Hepatocyte (in vitro differentiated cells): ENCODE data around the gene AP4S1. TPM values are rescaled to one million over a fixed set of nuclear protein-coding genes. Genes with fewer than 3 reads are reported as not detected.

Experiments used
- DNase-seq: peaks from one replicate; pipeline ENCODE4 v3.0.0-alpha.2; 2016; ENCODE audit warnings: low spot score
- H2AFZ ChIP-seq: fragments of 200-600 bp; sonication (generic); 2 replicates; pipeline ENCODE4 v1.6.0; 2016; ENCODE audit warnings: antibody characterized with exemption, mild to moderate bottlenecking
- H3K27ac ChIP-seq: fragments of 200-600 bp; sonication (generic); 2 replicates; pipeline ENCODE4 v1.5.1; 2016; ENCODE audit warnings: mild to moderate bottlenecking
- H3K27me3 ChIP-seq: fragments of 200-600 bp; sonication (generic); 2 replicates; pipeline ENCODE4 v1.6.1; 2016
- H3K36me3 ChIP-seq: fragments of 200-600 bp; sonication (generic); replicated peaks from 2 replicates; pipeline ENCODE4 v1.5.1; 2016; ENCODE audit warnings: low read depth; ENCODE audit not compliant: insufficient read depth
- H3K4me1 ChIP-seq: fragments of 200-600 bp; sonication (generic); 2 replicates; pipeline ENCODE4 v1.5.1; 2016; ENCODE audit warnings: mild to moderate bottlenecking, moderate library complexity; ENCODE audit not compliant: insufficient read depth
- H3K4me2 ChIP-seq: fragments of 200-600 bp; sonication (generic); 2 replicates; pipeline ENCODE4 v1.6.0; 2016
- H3K4me3 ChIP-seq: fragments of 200-600 bp; sonication (generic); 2 replicates; pipeline ENCODE4 v1.5.1; 2016; ENCODE audit warnings: mild to moderate bottlenecking
- H3K79me2 ChIP-seq: fragments of 200-600 bp; sonication (generic); 2 replicates; pipeline ENCODE4 v1.6.0; 2017; ENCODE audit warnings: mild to moderate bottlenecking
- H3K9me2 ChIP-seq: fragments of 200-600 bp; sonication (generic); replicated peaks from 2 replicates; pipeline ENCODE4 v1.6.0; 2017; ENCODE audit warnings: mild to moderate bottlenecking; ENCODE audit not compliant: insufficient read depth
- H3K9me3 ChIP-seq: fragments of 200-600 bp; sonication (generic); 2 replicates; pipeline ENCODE4 v1.5.1; 2016; ENCODE audit warnings: low read depth, mild to moderate bottlenecking
- H4K20me1 ChIP-seq: fragments of 200-600 bp; sonication (generic); 2 replicates; pipeline ENCODE4 v1.6.0; 2016; ENCODE audit warnings: mild to moderate bottlenecking; ENCODE audit not compliant: insufficient read depth, poor library complexity, severe bottlenecking
- CTCF ChIP-seq: fragments of 200-600 bp; sonication (generic); IDR thresholded peaks from 2 replicates; pipeline ENCODE4 v1.5.1; 2016; ENCODE audit warnings: antibody characterized with exemption, mild to moderate bottlenecking; ENCODE audit not compliant: poor library complexity
- EZH2 ChIP-seq: fragments of 200-600 bp; sonication (generic); IDR thresholded peaks from 2 replicates; pipeline ENCODE4 v1.6.1; 2016; ENCODE audit warnings: antibody characterized with exemption, mild to moderate bottlenecking, borderline replicate concordance
- EZH2phosphoT487 ChIP-seq: fragments of 200-600 bp; sonication (generic); IDR thresholded peaks from one replicate; pipeline ENCODE4 v1.6.1; 2018; ENCODE audit warnings: antibody characterized with exemption, mild to moderate bottlenecking, low read depth, moderate library complexity; ENCODE audit not compliant: unreplicated experiment, severe bottlenecking
- WGBS: methylation state at CpG from one replicate; pipeline ENCODE4 v1.1.6; 2016; ENCODE audit warnings: low lambda C conversion rate; ENCODE audit errors: missing lambda C conversion rate; 5-methylcytosine and 5-hydroxymethylcytosine counted together
- polyA plus RNA-seq: library from polyadenylated mRNA; unstranded; fragments of >200 nt; fragmentation: Nextera tagmentation; extraction: Ambion mirVana; gene quantifications from 2 replicates; pipeline ENCODE4 v1.2.1, GENCODE V29; 2016
- total RNA-seq: library from RNA; depleted of rRNA; stranded (reverse); fragments of >200 nt; gene quantifications from 2 replicates; pipeline ENCODE4 v1.2.3, GENCODE V29; 2014

AP4S1 gene
- total and polyA plus RNA-seq, 2 experiments from 2014 or later, result 5.2 to 14.0 TPM

- Histone ChIP-seq H3K27me3 (no peaks in the 10 kb centered on the region), H3K4me3 (no peak overlapping the region), H3K27ac (no peak overlapping the region), H3K4me1 (no peaks in the 10 kb centered on the region), H3K9me3 (no peaks in the 10 kb centered on the region), H4K20me1 (peaks cover 67% of the 10 kb centered on the region), H3K36me3 (no peaks in the 10 kb centered on the region), H3K4me2 (no peak overlapping the region), H3K79me2 (peaks cover 99% of the 10 kb centered on the region), H2AFZ (no peak overlapping the region), H3K9me2 (no peaks in the 10 kb centered on the region)
- 84% methylated on average over 3 of the region's 3 CpGs for WGBS
- DNase-seq, result no peak
- TF ChIP-seq EZH2phosphoT487 (no peak), CTCF (no peak), EZH2 (no peak)
Observed at GRCh38 chr14:30980980-30981379, 44.5 kb upstream of the AP4S1 start.

- H3K4me1 ChIP-seq, result no peaks in the 10 kb centered on the region
- H3K9me3 ChIP-seq, result no peaks in the 10 kb centered on the region
- peaks cover 62% of the 10 kb centered on the region for H4K20me1 ChIP-seq
- TF ChIP-seq EZH2phosphoT487 (no peak), CTCF (no peak), EZH2 (no peak)
- no peak for DNase-seq
- H3K4me3 ChIP-seq, result no peak overlapping the region
- no peak overlapping the region for H2AFZ ChIP-seq
- no peaks in the 10 kb centered on the region for H3K27me3 ChIP-seq
- no peak overlapping the region for H3K27ac ChIP-seq
- H3K79me2 ChIP-seq, result peaks cover 99% of the 10 kb centered on the region
- no peak overlapping the region for H3K4me2 ChIP-seq
- no peaks in the 10 kb centered on the region for H3K36me3 ChIP-seq
- H3K9me2 ChIP-seq, result no peaks in the 10 kb centered on the region
- 91% methylated on average over 7 of the region's 7 CpGs for WGBS
Observed at GRCh38 chr14:30982533-30982932, 42.9 kb upstream of the AP4S1 start.

- Histone ChIP-seq H2AFZ (no peak overlapping the region), H4K20me1 (peaks cover 66% of the 10 kb centered on the region), H3K9me3 (no peaks in the 10 kb centered on the region), H3K79me2 (peaks cover 99% of the 10 kb centered on the region), H3K36me3 (no peaks in the 10 kb centered on the region), H3K4me2 (no peak overlapping the region), H3K27me3 (no peaks in the 10 kb centered on the region), H3K9me2 (no peaks in the 10 kb centered on the region), H3K4me1 (peaks cover 3% of the 10 kb centered on the region), H3K4me3 (no peak overlapping the region), H3K27ac (no peak overlapping the region)
- TF ChIP-seq CTCF, result no peak
- no peak for TF ChIP-seq EZH2phosphoT487
- TF ChIP-seq EZH2, result no peak
- DNase-seq, result no peak
- 100% methylated on average over 2 of the region's 2 CpGs for WGBS
Observed at GRCh38 chr14:30983858-30984257, 41.6 kb upstream of the AP4S1 start.

GRCh38 chr14:30985796-30986195 is 39.7 kb upstream of the AP4S1 start:
- WGBS, result 96% methylated on average over 3 of the region's 3 CpGs
- H3K9me2 ChIP-seq, result no peaks in the 10 kb centered on the region
- peaks cover 100% of the 10 kb centered on the region for H3K79me2 ChIP-seq
- no peak overlapping the region for H3K4me2 ChIP-seq
- TF ChIP-seq EZH2 (no peak), EZH2phosphoT487 (no peak)
- no peak overlapping the region for H3K27ac ChIP-seq
- DNase-seq, result no peak
- H3K9me3 ChIP-seq, result no peaks in the 10 kb centered on the region
- no peak overlapping the region for H2AFZ ChIP-seq
- H3K4me1 ChIP-seq, result peaks cover 3% of the 10 kb centered on the region
- no peaks in the 10 kb centered on the region for H3K27me3 ChIP-seq
- no peak overlapping the region for H3K4me3 ChIP-seq
- no peaks in the 10 kb centered on the region for H3K36me3 ChIP-seq
- H4K20me1 ChIP-seq, result peaks cover 73% of the 10 kb centered on the region
